Smooth muscle cell (in vitro differentiated cells): ENCODE data around the gene SULT1B1. TPM values are rescaled to one million over a fixed set of nuclear protein-coding genes. Genes with fewer than 3 reads are reported as not detected.

Experiments used
- DNase-seq: peaks from one replicate; lab custom pipeline; 2025; ENCODE audit not compliant: unreplicated experiment; lab: John Stamatoyannopoulos, UW
- H2AFZ ChIP-seq: fragments of 200-600 bp; sonication (generic); 2 replicates; pipeline ENCODE4 v1.6.0; 2016; ENCODE audit warnings: antibody characterized with exemption, low read depth, mild to moderate bottlenecking
- H3F3A ChIP-seq: fragments of 200-600 bp; sonication (generic); 2 replicates; pipeline ENCODE4 v1.6.0; 2017; ENCODE audit warnings: antibody characterized with exemption, low read depth
- H3K27ac ChIP-seq: fragments of 200-600 bp; sonication (generic); 2 replicates; pipeline ENCODE4 v1.5.1; 2016; ENCODE audit warnings: low read depth, mild to moderate bottlenecking
- H3K27me3 ChIP-seq: fragments of 200-600 bp; sonication (generic); 2 replicates; pipeline ENCODE4 v1.6.1; 2016; ENCODE audit warnings: low read depth, mild to moderate bottlenecking
- H3K36me3 ChIP-seq: fragments of 200-600 bp; sonication (generic); 2 replicates; pipeline ENCODE4 v1.5.1; 2016; ENCODE audit warnings: low read depth
- H3K4me1 ChIP-seq: fragments of 200-600 bp; sonication (generic); 2 replicates; pipeline ENCODE4 v1.5.1; 2016; ENCODE audit warnings: low read depth
- H3K4me2 ChIP-seq: fragments of 200-600 bp; sonication (generic); 2 replicates; pipeline ENCODE4 v1.6.0; 2016; ENCODE audit warnings: mild to moderate bottlenecking
- H3K4me3 ChIP-seq: fragments of 200-600 bp; sonication (generic); 2 replicates; pipeline ENCODE4 v1.5.1; 2016; ENCODE audit warnings: mild to moderate bottlenecking
- H3K79me2 ChIP-seq: fragments of 200-600 bp; sonication (generic); 2 replicates; pipeline ENCODE4 v1.6.0; 2016; ENCODE audit warnings: low read depth, mild to moderate bottlenecking
- H3K9ac ChIP-seq: fragments of 200-600 bp; sonication (generic); 2 replicates; pipeline ENCODE4 v1.6.0; 2016; ENCODE audit warnings: low read depth
- H3K9me3 ChIP-seq: fragments of 200-600 bp; sonication (generic); replicated peaks from 2 replicates; pipeline ENCODE4 v1.5.1; 2016; ENCODE audit warnings: low read depth
- H4K20me1 ChIP-seq: fragments of 200-600 bp; sonication (generic); 2 replicates; pipeline ENCODE4 v1.6.0; 2016; ENCODE audit warnings: low read depth
- WGBS: methylation state at CpG from one replicate; pipeline ENCODE4 v1.1.7; 2016; ENCODE audit warnings: low lambda C conversion rate; 5-methylcytosine and 5-hydroxymethylcytosine counted together
- polyA plus RNA-seq: library from polyadenylated mRNA; unstranded; fragments of >200 nt; fragmentation: Nextera tagmentation; extraction: Ambion mirVana; gene quantifications from 2 replicates; pipeline ENCODE4 v1.2.1, GENCODE V29; 2016
- total RNA-seq: library from RNA; depleted of rRNA; stranded (reverse); fragments of >200 nt; gene quantifications from 2 replicates; pipeline ENCODE4 v1.2.3, GENCODE V29; 2014
- TF ChIP-seq, protein P1 (sequence below): fragments of 200-600 bp; sonication (generic); IDR thresholded peaks from 2 replicates; pipeline ENCODE4 v1.5.1; 2017; ENCODE audit warnings: borderline replicate concordance, mild to moderate bottlenecking, antibody characterized with exemption; ENCODE audit not compliant: insufficient read depth, poor library complexity, severe bottlenecking

SULT1B1 gene
- total and polyA plus RNA-seq, 2 experiments from 2014 or later: not detected

DNA sequence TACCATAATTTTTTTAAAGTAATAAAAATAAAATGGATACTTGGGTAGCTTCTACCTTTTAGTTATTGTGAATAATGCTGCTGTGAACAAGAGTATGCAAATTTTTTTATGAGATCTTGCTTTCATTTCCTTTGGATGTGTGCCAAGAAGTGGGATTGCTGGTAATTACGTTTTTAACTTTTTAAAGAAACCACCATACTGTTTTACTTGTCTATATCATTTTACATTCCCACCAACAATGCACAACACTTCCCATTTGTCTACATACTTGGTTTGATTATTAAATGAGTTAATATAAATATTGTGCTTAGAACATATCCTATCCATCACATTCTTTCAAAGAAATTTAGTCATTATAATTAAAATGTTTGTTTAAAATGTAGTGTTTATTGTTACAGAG is 3.9 kb upstream of the SULT1B1 start:
- no peak overlapping the region for H3K27ac ChIP-seq

DNA sequence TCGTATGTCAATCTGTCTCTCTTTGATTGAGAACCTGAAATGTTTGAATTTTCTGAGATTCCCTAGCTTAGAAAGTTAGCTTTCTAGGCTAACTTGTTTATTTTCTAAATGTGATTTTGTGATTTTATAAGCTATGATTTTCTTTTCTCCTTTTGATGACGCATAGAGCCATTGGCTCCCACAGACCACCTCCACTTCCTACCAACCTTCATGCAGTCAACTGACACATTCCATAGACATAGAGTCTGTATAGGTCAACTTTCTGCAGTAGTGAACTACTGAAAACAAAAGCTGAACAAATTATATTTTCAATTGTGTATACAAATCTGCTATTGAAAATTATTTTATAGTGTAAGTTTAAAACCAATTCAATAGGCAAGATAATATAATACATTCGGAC is 2.8 kb upstream of the SULT1B1 start:
- 93% methylated on average over 3 of the region's 3 CpGs for WGBS
- Histone ChIP-seq H3K79me2 (no peaks in the 10 kb centered on the region), H3F3A (no peaks in the 10 kb centered on the region), H3K4me1 (no peaks in the 10 kb centered on the region), H3K36me3 (no peaks in the 10 kb centered on the region), H3K27ac (no peak overlapping the region), H3K4me2 (no peak overlapping the region), H4K20me1 (no peaks in the 10 kb centered on the region), H3K4me3 (no peak overlapping the region), H3K27me3 (no peaks in the 10 kb centered on the region), H2AFZ (no peak overlapping the region), H3K9ac (no peak overlapping the region), H3K9me3 (no peaks in the 10 kb centered on the region)
- no peak for DNase-seq
- TF ChIP-seq, protein P1, sequence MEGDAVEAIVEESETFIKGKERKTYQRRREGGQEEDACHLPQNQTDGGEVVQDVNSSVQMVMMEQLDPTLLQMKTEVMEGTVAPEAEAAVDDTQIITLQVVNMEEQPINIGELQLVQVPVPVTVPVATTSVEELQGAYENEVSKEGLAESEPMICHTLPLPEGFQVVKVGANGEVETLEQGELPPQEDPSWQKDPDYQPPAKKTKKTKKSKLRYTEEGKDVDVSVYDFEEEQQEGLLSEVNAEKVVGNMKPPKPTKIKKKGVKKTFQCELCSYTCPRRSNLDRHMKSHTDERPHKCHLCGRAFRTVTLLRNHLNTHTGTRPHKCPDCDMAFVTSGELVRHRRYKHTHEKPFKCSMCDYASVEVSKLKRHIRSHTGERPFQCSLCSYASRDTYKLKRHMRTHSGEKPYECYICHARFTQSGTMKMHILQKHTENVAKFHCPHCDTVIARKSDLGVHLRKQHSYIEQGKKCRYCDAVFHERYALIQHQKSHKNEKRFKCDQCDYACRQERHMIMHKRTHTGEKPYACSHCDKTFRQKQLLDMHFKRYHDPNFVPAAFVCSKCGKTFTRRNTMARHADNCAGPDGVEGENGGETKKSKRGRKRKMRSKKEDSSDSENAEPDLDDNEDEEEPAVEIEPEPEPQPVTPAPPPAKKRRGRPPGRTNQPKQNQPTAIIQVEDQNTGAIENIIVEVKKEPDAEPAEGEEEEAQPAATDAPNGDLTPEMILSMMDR: no peak

More for the DNA sequence above, 3.9 kb upstream of the SULT1B1 start:
- H3K27me3 ChIP-seq: no peaks in the 10 kb centered on the region
- no peak for DNase-seq
- no peaks in the 10 kb centered on the region for H3K36me3 ChIP-seq
- H3K4me2 ChIP-seq: no peak overlapping the region
- no peaks in the 10 kb centered on the region for H3K9me3 ChIP-seq
- H3F3A ChIP-seq: no peaks in the 10 kb centered on the region
- no peak overlapping the region for H3K4me3 ChIP-seq
- no peak overlapping the region for H2AFZ ChIP-seq
- no peaks in the 10 kb centered on the region for H3K79me2 ChIP-seq
- 59% methylated on average over 1 of the region's 1 CpG for WGBS
- H3K9ac ChIP-seq: no peak overlapping the region
- TF ChIP-seq, protein P1: no peak
- H4K20me1 ChIP-seq: no peaks in the 10 kb centered on the region
- no peaks in the 10 kb centered on the region for H3K4me1 ChIP-seq

- TF ChIP-seq, protein P1: no peak
- H3K4me1 ChIP-seq: no peaks in the 10 kb centered on the region
- H2AFZ ChIP-seq: peak overlapping the region; percentile 19
- peak overlapping the region; percentile 38 for H3K4me3 ChIP-seq
- 88% methylated on average over 6 of the region's 6 CpGs for WGBS
- H3K79me2 ChIP-seq: no peaks in the 10 kb centered on the region
- no peak overlapping the region for H3K4me2 ChIP-seq
- H3K27me3 ChIP-seq: no peaks in the 10 kb centered on the region
- H3K27ac ChIP-seq: no peak overlapping the region
- H3K9ac ChIP-seq: no peak overlapping the region
- no peaks in the 10 kb centered on the region for H4K20me1 ChIP-seq
- no peak for DNase-seq
- no peaks in the 10 kb centered on the region for H3F3A ChIP-seq
- no peaks in the 10 kb centered on the region for H3K9me3 ChIP-seq
- no peaks in the 10 kb centered on the region for H3K36me3 ChIP-seq
Observed at GRCh38 chr4:69759189-69759604, 1.2 kb downstream of the SULT1B1 start.

GRCh38 chr4:69757464-69757863 is 3.0 kb downstream of the SULT1B1 start:
- no peak overlapping the region for H3K27ac ChIP-seq
- H3K4me1 ChIP-seq: no peaks in the 10 kb centered on the region
- no peaks in the 10 kb centered on the region for H3K36me3 ChIP-seq
- no peaks in the 10 kb centered on the region for H4K20me1 ChIP-seq
- no peak overlapping the region for H2AFZ ChIP-seq
- no peaks in the 10 kb centered on the region for H3F3A ChIP-seq
- no peak overlapping the region for H3K9ac ChIP-seq
- TF ChIP-seq, protein P1: no peak
- no peaks in the 10 kb centered on the region for H3K79me2 ChIP-seq
- no peak for DNase-seq
- no peaks in the 10 kb centered on the region for H3K27me3 ChIP-seq
- no peak overlapping the region for H3K4me2 ChIP-seq
- no peaks in the 10 kb centered on the region for H3K9me3 ChIP-seq
- WGBS: 94% methylated on average over 2 of the region's 2 CpGs
- no peak overlapping the region for H3K4me3 ChIP-seq
